K562 (cell line): Measurements from ENCODE around the gene CYP21A2. TPM values are rescaled to one million over a fixed set of nuclear protein-coding genes. Genes with fewer than 3 reads are reported as not detected.
"Not testable (repeated sequence)": the region's sequence is repeated elsewhere in the genome, so short reads cannot be mapped to it uniquely, and the experiment has no call there.

ENCODE experiments used
- ATAC-seq: fragments of 200-7000 bp; cut with Tn5 transposase; 3 replicates; pipeline ENCODE4 v1.9.1; 2020; ENCODE audit warnings: moderate library complexity
- BruUV-seq: library from RNA; stranded (reverse); fragments of 400-500 nt; replicated peaks from 2 replicates; lab custom pipeline; 2021; lab: Mats Ljungman, UMichigan
- CTCF ChIA-PET: fragments of 300-600 bp; formaldehyde crosslinking; extraction: SDS; loops from one replicate; lab custom pipeline; 2021; ENCODE audit warnings: low intra/inter-chr PET ratio; lab: Yijun Ruan, JAX
- POLR2A ChIA-PET: fragments of 300-600, 350-650 bp; sonication (Branson Sonifier 250); formaldehyde crosslinking; extraction: SDS; loops from one replicate; lab custom pipeline; 2021; ENCODE audit warnings: antibody characterized with exemption, inconsistent platforms; lab: Yijun Ruan, JAX
- DNase-seq, 4 experiments: peaks; one replicate each; pipeline versions ENCODE4 v3.0.0 to v3.0.0-alpha.2; 2011 to 2018; ENCODE audit warnings: low spot score in 3 of 4, mixed read lengths in 3 of 4; ENCODE audit errors: extremely low read depth in 1 of 4
- FAIRE-seq: peaks from 2 replicates; lab custom pipeline; 2011; peaks lifted over from hg19 to GRCh38; lab: Jason Lieb, UNC
- H2AFZ ChIP-seq: 2 replicates; pipeline ENCODE4 v1.6.0; 2011; ENCODE audit warnings: low read depth, low read length, control low read depth, inconsistent platforms
- H3K27ac ChIP-seq: fragments of 200-600 bp; 3 replicates; pipeline ENCODE4 v1.8.0; 2011; ENCODE audit warnings: low read depth, mild to moderate bottlenecking, control low read depth, inconsistent platforms, low read length, moderate library complexity, mixed read lengths; ENCODE audit errors: extremely low read depth
- H3K27me3 ChIP-seq, 2 experiments: fragments of 300-600 bp in 1 of 2; 2 replicates in 1 of 2; 3 replicates in 1 of 2; pipeline versions ENCODE4 v1.6.0 to v1.8.0; 2011; ENCODE audit warnings: inconsistent platforms in 2 of 2, low read length in 2 of 2, mild to moderate bottlenecking in 1 of 2, mixed read lengths in 1 of 2, moderate library complexity in 1 of 2; ENCODE audit not compliant: control insufficient read depth in 2 of 2, insufficient read depth in 2 of 2
- H3K36me3 ChIP-seq: fragments of 300-600 bp; 3 replicates; pipeline ENCODE4 v1.8.0; 2011; ENCODE audit warnings: mild to moderate bottlenecking, low read length, inconsistent platforms; ENCODE audit not compliant: control insufficient read depth, insufficient read depth
- H3K4me1 ChIP-seq, 2 experiments: fragments of 200-600 bp in 1 of 2; replicated peaks in 1 of 2; 2 replicates in 1 of 2; 3 replicates in 1 of 2; pipeline versions ENCODE4 v1.5.1 to v1.8.0; 2011; ENCODE audit warnings: inconsistent platforms in 2 of 2, low read length in 2 of 2, mild to moderate bottlenecking in 1 of 2, mixed read lengths in 1 of 2, moderate library complexity in 1 of 2; ENCODE audit not compliant: control insufficient read depth in 2 of 2, insufficient read depth in 2 of 2
- H3K4me2 ChIP-seq: 2 replicates; pipeline ENCODE4 v1.6.1; 2011; ENCODE audit warnings: low read length, control low read depth, inconsistent platforms, mixed read lengths; ENCODE audit not compliant: insufficient read depth
- H3K4me3 ChIP-seq: fragments of 200-600 bp; sonication (generic), shearing (Covaris generic); 2 replicates; pipeline ENCODE4 v1.5.1; 2016; ENCODE audit warnings: control low read depth, inconsistent platforms
- H3K79me2 ChIP-seq: fragments of 200-600 bp; 3 replicates; pipeline ENCODE4 v1.8.0; 2011; ENCODE audit warnings: low read length, inconsistent platforms; ENCODE audit not compliant: control insufficient read depth, insufficient read depth
- H3K9ac ChIP-seq, 2 experiments: 2 replicates each; pipeline versions ENCODE4 v1.6.0 to v1.6.1; 2011; ENCODE audit warnings: low read depth in 2 of 2, low read length in 2 of 2, control low read depth in 1 of 2, inconsistent platforms in 1 of 2, mild to moderate bottlenecking in 1 of 2, mixed read lengths in 1 of 2; ENCODE audit not compliant: insufficient read depth in 1 of 2
- H3K9me1 ChIP-seq: one replicate; pipeline ENCODE4 v1.6.0; 2011; ENCODE audit warnings: inconsistent platforms, mild to moderate bottlenecking, low read length, moderate library complexity; ENCODE audit not compliant: control insufficient read depth, insufficient read depth
- H3K9me3 ChIP-seq: replicated peaks from 2 replicates; pipeline ENCODE4 v1.5.1; 2011; ENCODE audit warnings: low read depth, low read length, inconsistent platforms; ENCODE audit not compliant: control insufficient read depth, insufficient read depth
- H4K20me1 ChIP-seq: replicated peaks from 2 replicates; pipeline ENCODE4 v1.6.1; 2011; ENCODE audit warnings: low read length, inconsistent platforms, mixed read lengths; ENCODE audit not compliant: control insufficient read depth, insufficient read depth
- FIP1L1 ChIP-seq: fragments of 200-400 bp; formaldehyde crosslinking; IDR thresholded peaks from 2 replicates; pipeline ENCODE4 v1.6.1; 2018; ENCODE audit warnings: mild to moderate bottlenecking, low read depth, low read length; ENCODE audit not compliant: poor library complexity, severe bottlenecking
- WGBS: fragments of 100-300 bp; shearing (Covaris generic); methylation state at CpG from one replicate; pipeline ENCODE4 v1.1.6; 2016; ENCODE audit warnings: low coverage, mixed read lengths; ENCODE audit not compliant: insufficient coverage; ENCODE audit errors: missing lambda C conversion rate; 5-methylcytosine and 5-hydroxymethylcytosine counted together
- in situ Hi-C: fragments of 300-500 bp; cut with MboI; formaldehyde crosslinking; loops from 4 replicates; pipeline ENCODE4 v1.15.0; 2018; ENCODE audit warnings: inconsistent platforms, mixed read lengths
- intact Hi-C: fragments of 100-400 bp; cut with micrococcal nuclease; formaldehyde crosslinking; loops from 2 replicates; pipeline ENCODE4 v1.14.2; 2022
- polyA plus RNA-seq, 8 experiments: library from polyadenylated mRNA; depleted of rRNA in 4 of 8; stranded (reverse) in 5 of 8; unstranded in 3 of 8; fragments of >200 nt; fragmentation: Nextera tagmentation in 2 of 8; fragmentation: Illumina TruSeq in 1 of 8; extraction: Ambion mirVana in 2 of 8; extraction: Trizol in 1 of 8; gene quantifications; 2 replicates each; pipeline versions ENCODE4 v1.2.1 to v1.2.3, GENCODE V29; 2011 to 2014; ENCODE audit warnings: inconsistent platforms in 1 of 8, missing spikeins in 1 of 8
- total RNA-seq, 7 experiments: library from RNA; depleted of rRNA in 6 of 7; stranded (reverse); fragments of >200 nt in 6 of 7; fragmentation: Illumina TruSeq in 2 of 7; extraction: Trizol in 2 of 7; gene quantifications; 2 replicates each; pipeline versions ENCODE4 v1.2.1 to v1.2.3, GENCODE V29; 2011 to 2021; ENCODE audit warnings: low replicate concordance in 1 of 7
- TF ChIP-seq, protein P1 (sequence below): fragments of 250-450 bp; sonication (Bioruptor Pico); IDR thresholded peaks from 2 replicates; pipeline ENCODE4 v1.8.0; 2022; ENCODE audit warnings: moderate library complexity, mild to moderate bottlenecking, inconsistent platforms
- TF ChIP-seq, protein P2 (sequence below): fragments of 250-450 bp; sonication (Bioruptor Pico); IDR thresholded peaks from 2 replicates; pipeline ENCODE4 v1.4.0; 2020; ENCODE audit warnings: mild to moderate bottlenecking, moderate library complexity

The CYP21A2 gene
- total and polyA plus RNA-seq, 9 of the 15 experiments (the other 6 are each of a cell fraction or from before 2014, with no cell fraction given) = 0.03 to 1.4 (median 0.19) TPM

DNA sequence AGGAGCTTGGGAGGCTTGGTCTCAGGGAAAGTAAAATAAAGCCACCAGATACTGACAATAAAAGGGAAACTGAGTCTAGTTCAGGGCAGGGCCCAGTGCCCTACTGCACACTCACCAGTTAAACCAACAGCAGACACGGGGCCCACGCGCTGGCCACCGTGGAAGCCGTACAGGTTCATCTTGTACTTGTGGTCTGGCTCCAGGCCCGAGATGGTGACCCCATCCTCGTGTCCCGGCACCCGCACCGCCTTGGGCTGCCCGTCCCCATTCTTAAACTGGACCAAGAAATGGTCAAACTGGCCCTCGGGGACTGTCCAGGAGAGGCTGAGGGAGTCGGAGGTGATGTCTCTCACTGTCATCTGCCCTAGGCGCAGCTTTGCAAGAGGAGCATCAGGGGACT, 26.5 kb downstream of the CYP21A2 start (continued):
- TF ChIP-seq, protein P1, sequence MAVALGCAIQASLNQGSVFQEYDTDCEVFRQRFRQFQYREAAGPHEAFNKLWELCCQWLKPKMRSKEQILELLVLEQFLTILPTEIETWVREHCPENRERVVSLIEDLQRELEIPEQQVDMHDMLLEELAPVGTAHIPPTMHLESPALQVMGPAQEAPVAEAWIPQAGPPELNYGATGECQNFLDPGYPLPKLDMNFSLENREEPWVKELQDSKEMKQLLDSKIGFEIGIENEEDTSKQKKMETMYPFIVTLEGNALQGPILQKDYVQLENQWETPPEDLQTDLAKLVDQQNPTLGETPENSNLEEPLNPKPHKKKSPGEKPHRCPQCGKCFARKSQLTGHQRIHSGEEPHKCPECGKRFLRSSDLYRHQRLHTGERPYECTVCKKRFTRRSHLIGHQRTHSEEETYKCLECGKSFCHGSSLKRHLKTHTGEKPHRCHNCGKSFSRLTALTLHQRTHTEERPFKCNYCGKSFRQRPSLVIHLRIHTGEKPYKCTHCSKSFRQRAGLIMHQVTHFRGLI (CRISPR knock-in tag) = no peak
- no peak for TF ChIP-seq FIP1L1
- TF ChIP-seq, protein P2, sequence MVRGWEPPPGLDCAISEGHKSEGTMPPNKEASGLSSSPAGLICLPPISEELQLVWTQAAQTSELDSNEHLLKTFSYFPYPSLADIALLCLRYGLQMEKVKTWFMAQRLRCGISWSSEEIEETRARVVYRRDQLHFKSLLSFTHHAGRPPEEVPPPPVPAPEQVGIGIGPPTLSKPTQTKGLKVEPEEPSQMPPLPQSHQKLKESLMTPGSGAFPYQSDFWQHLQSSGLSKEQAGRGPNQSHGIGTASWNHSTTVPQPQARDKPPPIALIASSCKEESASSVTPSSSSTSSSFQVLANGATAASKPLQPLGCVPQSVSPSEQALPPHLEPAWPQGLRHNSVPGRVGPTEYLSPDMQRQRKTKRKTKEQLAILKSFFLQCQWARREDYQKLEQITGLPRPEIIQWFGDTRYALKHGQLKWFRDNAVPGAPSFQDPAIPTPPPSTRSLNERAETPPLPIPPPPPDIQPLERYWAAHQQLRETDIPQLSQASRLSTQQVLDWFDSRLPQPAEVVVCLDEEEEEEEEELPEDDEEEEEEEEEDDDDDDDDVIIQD (CRISPR knock-in tag) = no peak

DNA sequence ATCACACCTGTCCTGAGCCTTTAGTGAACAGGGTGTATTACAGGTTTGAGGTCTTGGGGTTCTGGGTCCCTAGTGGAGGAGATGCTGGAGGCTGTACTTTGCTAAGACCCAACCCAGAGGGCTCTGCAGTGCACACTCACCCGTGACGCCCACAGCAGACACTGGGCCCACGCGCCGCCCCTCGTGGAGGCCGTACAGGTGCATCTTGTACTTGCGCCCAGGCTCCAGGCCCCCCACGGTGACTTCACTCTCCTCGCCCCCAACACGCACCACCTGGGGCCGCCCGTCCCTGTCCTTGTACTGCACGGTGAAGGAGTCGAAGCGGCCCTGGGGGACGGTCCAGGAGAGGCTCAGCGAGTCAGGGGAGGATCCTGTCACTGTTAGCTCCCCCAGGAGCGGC, 29.3 kb downstream of the CYP21A2 start:
- BruUV-seq, H3K9ac ChIP-seq, H3K9me1 ChIP-seq, H3K4me2 ChIP-seq, DNase-seq, H3K9me3 ChIP-seq, H3K79me2 ChIP-seq, POLR2A ChIA-PET, in situ Hi-C loops, H3K4me3 ChIP-seq, H3K36me3 ChIP-seq, H4K20me1 ChIP-seq, CTCF ChIA-PET, FAIRE-seq, intact Hi-C loops, H3K27ac ChIP-seq, H2AFZ ChIP-seq, ATAC-seq: not testable (repeated sequence)
- Histone ChIP-seq H3K4me1 (peaks cover 0 to 18% of the 10 kb centered on the region in 2 experiments; a peak in 2 of 5 replicates), H3K27me3 (peaks cover 41 to 54% of the 10 kb centered on the region in 2 experiments)
- 13% methylated on average over 10 of the region's 19 CpGs for WGBS

DNA sequence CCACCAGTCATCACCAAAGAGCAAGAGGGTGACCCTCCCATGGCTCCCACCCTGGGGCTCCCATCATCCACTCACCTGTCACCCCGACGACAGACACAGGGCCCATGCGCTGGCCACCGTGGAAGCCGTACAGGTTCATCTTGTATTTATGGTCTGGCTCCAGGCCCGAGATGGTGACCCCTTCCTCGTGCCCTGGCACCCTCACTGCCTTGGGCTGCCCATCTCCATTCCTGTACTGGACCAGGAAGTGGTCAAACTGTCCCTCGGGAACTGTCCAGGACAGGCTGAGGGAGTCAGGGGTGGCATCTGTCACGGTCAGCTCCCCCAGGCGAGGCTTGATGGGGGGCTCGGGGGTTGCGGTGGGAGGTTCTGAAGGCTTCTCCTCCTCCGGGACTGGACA, 30.1 kb downstream of the CYP21A2 start:
- H4K20me1 ChIP-seq, H3K9ac ChIP-seq, POLR2A ChIA-PET, ATAC-seq, DNase-seq, H3K4me3 ChIP-seq, H3K27ac ChIP-seq, H2AFZ ChIP-seq, H3K9me3 ChIP-seq, intact Hi-C loops, in situ Hi-C loops, H3K4me2 ChIP-seq, FAIRE-seq, H3K36me3 ChIP-seq, CTCF ChIA-PET, H3K9me1 ChIP-seq, H3K79me2 ChIP-seq, BruUV-seq: not testable (repeated sequence)
- H3K4me1 ChIP-seq = peaks cover 0 to 18% of the 10 kb centered on the region in 2 experiments; a peak in 2 of 5 replicates
- peaks cover 45 to 59% of the 10 kb centered on the region in 2 experiments for H3K27me3 ChIP-seq
- whole genome bisulfite sequencing = 32% methylated on average over 13 of the region's 13 CpGs
